ENCODE results near the gene BEX1.

BEX1 gene

GRCh38 chrX:103101299-103102042, 37.5 kb upstream of the BEX1 start:
- Histone ChIP-seq H3K36me3 (ENCODE audit: insufficient read depth, low read length) (no peaks in the 10 kb centered on the region), H3K27me3 (ENCODE audit: insufficient read depth, low read length, poor library complexity) (no peaks in the 10 kb centered on the region), H3K9ac (ENCODE audit: low read depth, low read length) (no peak overlapping the region), H3K79me2 (ENCODE audit: insufficient read depth, low read length) (no peaks in the 10 kb centered on the region), H2AFZ (ENCODE audit: low read depth, low read length) (no peak overlapping the region), H3K9me3 (ENCODE audit: insufficient read depth, low read length, severe bottlenecking) (no peaks in the 10 kb centered on the region), H3K27ac (ENCODE audit: low read length) (no peak overlapping the region), H3K4me1 (ENCODE audit: insufficient read depth, low read length) (no peaks in the 10 kb centered on the region), H3K4me2 (ENCODE audit: insufficient read depth, low read length) (no peak overlapping the region), H4K20me1 (ENCODE audit: insufficient read depth, low read length) (no peaks in the 10 kb centered on the region), H3K4me3 (ENCODE audit: low read depth in 1 of 2, low read length in 2 of 2) (no peak overlapping the region)
- DNase-seq (no peak), ATAC-seq (ENCODE audit: insufficient read depth, low read depth) (no peak)
- TF ChIP-seq EZH2 (IDR thresholded peaks at IDR 0.05; ENCODE audit: borderline replicate concordance, low read depth, low read length, severe bottlenecking) (no peak), CTCF (IDR thresholded peaks at IDR 0.05; ENCODE audit: borderline replicate concordance, extremely low read depth, low read length, poor library complexity, severe bottlenecking) (no peak)

GRCh38 chrX:103100484-103100883, 36.5 kb upstream of the BEX1 start:
- TF ChIP-seq EZH2 (IDR thresholded peaks at IDR 0.05; ENCODE audit: borderline replicate concordance, low read depth, low read length, severe bottlenecking) (no peak), CTCF (IDR thresholded peaks at IDR 0.05; ENCODE audit: borderline replicate concordance, extremely low read depth, low read length, poor library complexity, severe bottlenecking) (no peak)
- no peak overlapping the region for H2AFZ ChIP-seq (ENCODE audit: low read depth, low read length)
- no peak overlapping the region for H3K4me2 ChIP-seq (ENCODE audit: insufficient read depth, low read length)
- H4K20me1 ChIP-seq (ENCODE audit: insufficient read depth, low read length): no peaks in the 10 kb centered on the region
- no peaks in the 10 kb centered on the region for H3K9me3 ChIP-seq (ENCODE audit: insufficient read depth, low read length, severe bottlenecking)
- ATAC-seq (ENCODE audit: insufficient read depth, low read depth) (no peak), DNase-seq (no peak)
- no peak overlapping the region for H3K9ac ChIP-seq (ENCODE audit: low read depth, low read length)
- no peaks in the 10 kb centered on the region for H3K36me3 ChIP-seq (ENCODE audit: insufficient read depth, low read length)
- no peak overlapping the region for H3K4me3 ChIP-seq (ENCODE audit: low read depth in 1 of 2, low read length in 2 of 2)
- no peaks in the 10 kb centered on the region for H3K27me3 ChIP-seq (ENCODE audit: insufficient read depth, low read length, poor library complexity)
- H3K4me1 ChIP-seq (ENCODE audit: insufficient read depth, low read length): no peaks in the 10 kb centered on the region
- no peak overlapping the region for H3K27ac ChIP-seq (ENCODE audit: low read length)
- no peaks in the 10 kb centered on the region for H3K79me2 ChIP-seq (ENCODE audit: insufficient read depth, low read length)

- Histone ChIP-seq H3K4me1 (ENCODE audit: insufficient read depth, low read length) (no peaks in the 10 kb centered on the region), H3K4me3 (ENCODE audit: low read depth in 1 of 2, low read length in 2 of 2) (no peak overlapping the region), H3K27me3 (ENCODE audit: insufficient read depth, low read length, poor library complexity) (no peaks in the 10 kb centered on the region), H3K36me3 (ENCODE audit: insufficient read depth, low read length) (no peaks in the 10 kb centered on the region), H4K20me1 (ENCODE audit: insufficient read depth, low read length) (no peaks in the 10 kb centered on the region), H3K9me3 (ENCODE audit: insufficient read depth, low read length, severe bottlenecking) (no peaks in the 10 kb centered on the region), H3K4me2 (ENCODE audit: insufficient read depth, low read length) (no peak overlapping the region), H3K79me2 (ENCODE audit: insufficient read depth, low read length) (no peaks in the 10 kb centered on the region), H2AFZ (ENCODE audit: low read depth, low read length) (no peak overlapping the region), H3K27ac (ENCODE audit: low read length) (no peak overlapping the region), H3K9ac (ENCODE audit: low read depth, low read length) (no peak overlapping the region)
- ATAC-seq (ENCODE audit: insufficient read depth, low read depth) (no peak), DNase-seq (no peak)
- no peak for TF ChIP-seq EZH2 (IDR thresholded peaks at IDR 0.05; ENCODE audit: borderline replicate concordance, low read depth, low read length, severe bottlenecking)
- TF ChIP-seq CTCF (IDR thresholded peaks at IDR 0.05; ENCODE audit: borderline replicate concordance, extremely low read depth, low read length, poor library complexity, severe bottlenecking): no peak
Observed at GRCh38 chrX:103099691-103100090, 35.7 kb upstream of the BEX1 start.
